ENCODE measurements around the gene GPR35. TPM values are rescaled to one million over a fixed set of nuclear protein-coding genes. Genes with fewer than 3 reads are reported as not detected.

GPR35 gene
- total and polyA plus RNA-seq, 10 of the 15 experiments (the other 5 are each of a cell fraction or from before 2014, with no cell fraction given), result 0.14 to 1.6 (median 0.75) TPM; not detected in 3

DNA sequence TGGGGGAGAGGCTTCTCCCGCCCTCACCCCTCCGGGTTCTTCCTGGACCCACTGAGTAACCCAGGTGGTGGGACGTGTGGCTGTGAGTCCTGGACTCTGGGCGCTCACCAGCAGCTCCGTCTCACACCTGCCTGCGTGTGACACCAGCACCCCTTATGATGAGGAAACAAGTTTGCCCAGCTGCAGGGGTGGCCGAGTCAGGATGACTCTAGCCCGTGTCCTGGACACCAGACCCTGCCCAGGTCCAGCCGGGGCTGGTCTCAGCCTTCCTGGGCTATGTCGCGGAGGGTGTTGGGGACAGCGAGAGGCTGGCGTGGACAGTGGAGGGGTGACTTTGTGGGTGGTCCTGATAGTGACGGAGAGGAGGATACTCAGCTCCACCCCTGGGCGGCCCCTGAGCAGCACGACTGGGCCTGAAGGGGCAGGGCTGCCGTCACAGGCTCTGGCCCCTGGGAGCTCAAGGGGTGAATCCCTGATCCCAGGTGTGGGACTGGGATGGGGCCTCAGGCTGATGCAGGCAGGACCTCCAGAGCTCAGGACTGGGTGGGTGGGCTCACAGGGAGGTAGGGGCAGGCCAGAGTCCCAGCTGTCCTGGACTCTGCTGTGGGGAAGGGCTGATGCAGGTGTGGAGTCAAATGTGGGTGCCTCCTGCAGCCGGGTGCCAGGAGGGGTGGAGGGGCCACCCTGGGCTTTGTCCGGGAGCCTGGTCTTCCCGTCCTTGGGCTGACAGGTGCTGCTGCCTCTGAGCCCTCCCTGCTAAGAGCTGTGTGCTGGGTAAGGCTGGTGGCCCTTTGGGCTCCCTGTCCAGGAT is 3.7 kb downstream of the GPR35 start:
- Histone ChIP-seq H2AFZ (ENCODE audit: control insufficient read depth, low read depth, low read length) (no peak overlapping the region), H3K9ac (ENCODE audit: control insufficient read depth, insufficient read depth, low read length) (no peak overlapping the region), H3K4me2 (ENCODE audit: control insufficient read depth, insufficient read depth) (no peak overlapping the region), H3K4me3 (no peak overlapping the region), H3K9me3 (replicated peaks; ENCODE audit: control insufficient read depth, insufficient read depth, low read length) (peaks cover 2% of the 10 kb centered on the region; the same call in 1 of the 3 replicates), H4K20me1 (ENCODE audit: control insufficient read depth, insufficient read depth) (no peaks in the 10 kb centered on the region), H3K4me1 (ENCODE audit: control insufficient read depth, insufficient read depth, low read length) (peaks cover 19% of the 10 kb centered on the region), H3K79me2 (ENCODE audit: control insufficient read depth, insufficient read depth, low read length) (no peaks in the 10 kb centered on the region), H3K27ac (ENCODE audit: control insufficient read depth, insufficient read depth) (no peak overlapping the region), H3K36me3 (ENCODE audit: control insufficient read depth in 2 of 2, insufficient read depth in 2 of 2, low read length in 1 of 2) (no peaks in the 10 kb centered on the region), H3K27me3 (replicated peaks in 1 of 2; ENCODE audit: control insufficient read depth in 2 of 2, insufficient read depth in 2 of 2, low read length in 1 of 2) (no peaks in the 10 kb centered on the region)
- ChIA-PET RAD21 (ENCODE audit: unreplicated experiment) (interaction anchor here (1.7 kb wide), 1 partner anchor 115 kb away, joined by 8 read pairs; no protein-coding TSS in a partner anchor), SMC1A (ENCODE audit: uncharacterized antibody, unreplicated experiment) (no interaction called here), POLR2A (no interaction called here), CTCF (interaction anchor here (1.0 kb wide), 1 partner anchor 115 kb away, joined by 3 read pairs; no protein-coding TSS in a partner anchor)
- TF ChIP-seq TCF7 (IDR thresholded peaks at IDR 0.05; ENCODE audit: borderline replicate concordance) (no peak), SREBF1 (IDR thresholded peaks at IDR 0.05; ENCODE audit: low read length) (no peak), NFYB (IDR thresholded peaks at IDR 0.05; ENCODE audit: insufficient read depth, low read depth, low read length) (no peak), BMI1 (IDR thresholded peaks at IDR 0.05; ENCODE audit: borderline replicate concordance) (no peak)
- TF ChIP-seq, protein P1, sequence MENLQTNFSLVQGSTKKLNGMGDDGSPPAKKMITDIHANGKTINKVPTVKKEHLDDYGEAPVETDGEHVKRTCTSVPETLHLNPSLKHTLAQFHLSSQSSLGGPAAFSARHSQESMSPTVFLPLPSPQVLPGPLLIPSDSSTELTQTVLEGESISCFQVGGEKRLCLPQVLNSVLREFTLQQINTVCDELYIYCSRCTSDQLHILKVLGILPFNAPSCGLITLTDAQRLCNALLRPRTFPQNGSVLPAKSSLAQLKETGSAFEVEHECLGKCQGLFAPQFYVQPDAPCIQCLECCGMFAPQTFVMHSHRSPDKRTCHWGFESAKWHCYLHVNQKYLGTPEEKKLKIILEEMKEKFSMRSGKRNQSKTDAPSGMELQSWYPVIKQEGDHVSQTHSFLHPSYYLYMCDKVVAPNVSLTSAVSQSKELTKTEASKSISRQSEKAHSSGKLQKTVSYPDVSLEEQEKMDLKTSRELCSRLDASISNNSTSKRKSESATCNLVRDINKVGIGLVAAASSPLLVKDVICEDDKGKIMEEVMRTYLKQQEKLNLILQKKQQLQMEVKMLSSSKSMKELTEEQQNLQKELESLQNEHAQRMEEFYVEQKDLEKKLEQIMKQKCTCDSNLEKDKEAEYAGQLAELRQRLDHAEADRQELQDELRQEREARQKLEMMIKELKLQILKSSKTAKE (IDR thresholded peaks at IDR 0.05; ENCODE audit: low read depth, poor library complexity, severe bottlenecking), result no peak
- DNase-seq (ENCODE audit: low read depth, low spot score) (no peak), ATAC-seq (no peak), FAIRE-seq (no peak)
- no TSS peak for BruUV-seq (replicated peaks)
- in situ Hi-C loops (cut with MboI) (no loop called here), intact Hi-C loops (cut with micrococcal nuclease; ENCODE audit: unreplicated experiment) (no loop called here)
- 82% methylated on average over 19 of the region's 20 CpGs for WGBS (ENCODE audit: insufficient coverage, insufficient replicate concordance, low lambda C conversion rate, missing lambda C conversion rate)

All from GM12878 (cell line).